Islet precursor cell (in vitro differentiated cells): ENCODE measurements around the gene C1orf226.

Experiments used
- DNase-seq: peaks from one replicate; pipeline ENCODE4 v3.0.0-alpha.2; 2018

C1orf226 gene

DNA sequence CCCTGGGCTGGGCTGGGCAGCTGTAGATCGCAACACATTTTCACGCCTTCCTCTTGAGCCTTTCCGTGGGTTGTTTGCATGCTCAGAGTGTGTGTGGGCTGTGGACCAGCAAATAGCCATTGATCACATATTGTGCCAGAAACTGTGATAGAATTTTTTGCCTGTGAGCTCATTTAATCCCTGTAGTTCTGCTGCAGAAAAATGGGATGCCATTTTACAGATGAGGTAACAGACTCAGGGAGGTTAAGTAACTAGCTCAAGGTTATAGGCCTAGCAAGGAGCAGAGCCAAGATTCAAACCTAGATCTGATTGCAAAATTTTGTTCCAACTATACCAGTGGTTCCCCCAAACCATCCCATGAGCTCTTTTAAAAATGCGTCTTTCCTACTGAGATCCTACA, 15.4 kb upstream of the C1orf226 start:
- DNase-seq = no peak

DNA sequence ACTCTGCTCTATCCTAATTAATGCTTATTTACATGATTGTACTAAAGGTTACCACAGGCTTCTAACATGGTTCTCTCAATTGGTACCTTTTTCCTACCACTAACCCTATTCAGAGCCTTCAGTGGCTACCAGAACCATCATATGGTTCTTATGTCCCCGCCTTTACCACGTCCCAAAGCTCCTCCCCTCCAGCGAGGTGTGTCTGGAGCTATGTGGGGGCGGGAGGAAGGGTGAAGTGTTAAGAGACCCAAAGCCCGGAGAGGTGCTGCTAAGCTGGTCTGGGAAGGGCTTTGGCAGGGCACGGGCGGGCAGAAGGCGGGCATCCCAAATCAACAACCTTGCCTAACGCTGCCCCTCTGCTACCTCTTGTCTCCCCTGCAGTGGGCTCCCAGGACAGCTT, 14.9 kb upstream of the C1orf226 start:
- DNase-seq = no peak

- no peak for DNase-seq
These were observed 14.5 kb upstream of the C1orf226 start for GRCh38 chr1:162367073-162367472.

DNA sequence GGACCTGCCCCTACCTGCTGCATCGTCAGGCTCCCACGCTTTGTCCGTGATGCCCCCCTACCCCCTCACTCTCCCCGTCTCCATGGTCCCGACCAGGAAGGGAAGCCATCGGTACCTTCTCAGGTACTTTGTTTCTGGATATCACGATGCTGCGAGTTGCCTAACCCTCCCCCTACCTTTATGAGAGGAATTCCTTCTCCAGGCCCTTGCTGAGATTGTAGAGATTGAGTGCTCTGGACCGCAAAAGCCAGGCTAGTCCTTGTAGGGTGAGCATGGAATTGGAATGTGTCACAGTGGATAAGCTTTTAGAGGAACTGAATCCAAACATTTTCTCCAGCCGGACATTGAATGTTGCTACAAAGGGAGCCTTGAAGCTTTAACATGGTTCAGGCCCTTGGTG, 13.8 kb upstream of the C1orf226 start:
- peak; percentile 77 for DNase-seq

GRCh38 chr1:162368451-162368850, 13.1 kb upstream of the C1orf226 start:
- no peak for DNase-seq

- no peak for DNase-seq
These were observed 12.0 kb upstream of the C1orf226 start for GRCh38 chr1:162369571-162369970.

GRCh38 chr1:162370161-162370560, 11.4 kb upstream of the C1orf226 start:
- DNase-seq = no peak

DNA sequence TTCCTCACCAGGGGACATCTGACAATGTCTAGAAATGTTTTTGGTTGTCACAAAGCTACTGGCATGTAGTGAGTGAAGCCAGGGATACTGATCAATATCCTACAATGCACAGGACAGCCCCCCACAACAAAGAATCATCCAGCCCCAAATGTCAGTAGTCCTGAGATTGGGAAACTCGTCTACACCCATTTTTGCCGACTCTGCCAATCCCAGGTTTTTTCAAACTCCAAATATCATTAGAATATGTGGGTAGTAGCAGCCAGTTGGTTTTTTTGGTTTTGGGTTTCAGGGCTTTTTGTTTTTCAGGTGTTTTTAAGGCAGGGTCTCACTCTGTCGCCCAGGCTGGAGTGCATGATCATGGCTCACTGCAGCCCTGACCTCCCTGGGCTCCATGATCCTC, 10.8 kb upstream of the C1orf226 start:
- no peak for DNase-seq

- peak; percentile 73 for DNase-seq
These were observed 9.9 kb upstream of the C1orf226 start for GRCh38 chr1:162371611-162372010.

DNA sequence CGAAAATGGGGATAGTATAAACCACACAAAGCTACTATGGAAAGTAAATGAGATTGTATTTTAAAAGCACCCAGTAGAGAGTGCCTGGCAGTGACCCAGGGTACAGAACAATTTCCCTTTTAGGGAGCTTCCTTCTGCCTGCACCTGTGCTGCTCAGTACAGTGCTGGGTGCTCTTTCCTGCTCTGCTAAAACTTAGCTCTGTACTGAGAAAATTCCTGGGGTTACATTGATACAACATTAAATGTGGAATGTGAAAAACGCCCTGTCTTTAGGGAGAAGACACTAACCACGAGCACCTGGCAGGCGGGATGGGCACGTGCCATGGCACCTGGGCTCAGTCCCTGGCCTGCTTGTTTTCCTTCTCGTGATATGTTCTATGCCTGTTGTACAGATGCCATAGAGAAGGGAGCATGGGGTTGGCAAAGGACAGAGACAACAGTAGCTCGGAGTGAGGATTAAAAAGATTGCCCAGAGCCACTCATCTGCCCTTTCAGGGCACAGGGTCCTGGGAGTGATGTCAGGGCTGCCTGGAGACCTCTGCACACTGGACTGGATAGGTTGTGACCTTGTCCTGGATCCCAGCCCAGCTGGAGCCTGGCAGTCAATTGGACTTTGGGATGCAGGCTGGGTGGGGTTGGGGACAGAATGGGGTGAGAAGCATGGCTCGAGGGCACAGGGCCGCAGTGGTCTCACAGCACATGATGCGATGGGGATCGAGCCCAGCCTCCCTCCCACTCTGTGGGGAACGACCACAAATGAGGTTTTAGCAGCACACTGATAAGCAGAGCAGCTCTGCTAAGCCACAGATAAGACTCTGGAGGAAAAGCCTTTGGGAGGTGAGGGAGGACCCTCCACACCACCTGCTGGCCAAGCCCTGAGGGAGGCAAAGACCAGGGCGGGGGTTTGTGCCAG, 9.1 kb upstream of the C1orf226 start:
- no peak for DNase-seq

DNA sequence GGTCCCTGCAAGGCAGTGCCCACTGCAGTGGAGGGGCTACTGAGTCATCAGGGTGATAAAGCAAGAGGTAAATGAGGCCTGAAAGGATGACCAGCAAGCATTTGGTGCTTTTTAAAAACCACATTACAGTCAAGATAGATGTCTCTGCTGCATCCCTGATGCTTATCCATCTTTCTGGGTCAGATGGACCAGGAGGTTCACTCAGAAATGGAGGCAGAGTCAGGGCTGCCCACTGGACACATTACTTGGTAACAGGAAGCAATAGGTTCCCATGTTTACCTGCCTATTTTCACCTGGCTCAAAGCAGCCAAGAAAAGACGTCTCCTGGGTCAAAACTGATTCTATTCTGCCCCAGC, 8.5 kb upstream of the C1orf226 start:
- DNase-seq = no peak

GRCh38 chr1:162373541-162374260, 7.8 kb upstream of the C1orf226 start:
- peak; percentile 93 for DNase-seq

DNA sequence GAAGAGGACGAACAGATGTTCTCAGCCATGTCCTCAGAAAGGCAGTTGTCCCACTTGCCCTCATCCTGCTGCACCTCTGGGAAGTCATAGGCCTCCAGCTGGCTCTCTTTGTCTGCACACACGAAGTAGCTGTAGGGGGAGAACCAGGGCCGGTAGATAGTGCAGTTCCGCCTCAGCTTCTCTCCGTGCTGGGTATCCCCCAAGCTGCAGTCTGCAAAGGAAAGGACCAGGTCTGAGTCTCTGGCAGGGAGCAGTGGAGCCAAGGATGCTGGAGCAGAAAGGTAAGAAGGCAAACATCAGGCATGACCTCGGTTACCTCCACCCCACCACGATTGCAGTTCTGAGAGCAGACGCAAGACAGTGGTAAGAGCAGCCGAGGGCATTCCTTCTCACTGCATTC, 7.1 kb upstream of the C1orf226 start:
- no peak for DNase-seq

- DNase-seq = no peak
These were observed 6.1 kb upstream of the C1orf226 start for GRCh38 chr1:162375463-162375862.

GRCh38 chr1:162376691-162377090, 4.8 kb upstream of the C1orf226 start, which contains the start of gene SPATA46:
SPATA46 (minus strand) TSS chr1:162376854; CDS start chr1:162376790, 64 bp downstream.
- no peak for DNase-seq

- peak; percentile 41 for DNase-seq
These were observed 1.3 kb upstream of the C1orf226 start for GRCh38 chr1:162380061-162380846.

DNA sequence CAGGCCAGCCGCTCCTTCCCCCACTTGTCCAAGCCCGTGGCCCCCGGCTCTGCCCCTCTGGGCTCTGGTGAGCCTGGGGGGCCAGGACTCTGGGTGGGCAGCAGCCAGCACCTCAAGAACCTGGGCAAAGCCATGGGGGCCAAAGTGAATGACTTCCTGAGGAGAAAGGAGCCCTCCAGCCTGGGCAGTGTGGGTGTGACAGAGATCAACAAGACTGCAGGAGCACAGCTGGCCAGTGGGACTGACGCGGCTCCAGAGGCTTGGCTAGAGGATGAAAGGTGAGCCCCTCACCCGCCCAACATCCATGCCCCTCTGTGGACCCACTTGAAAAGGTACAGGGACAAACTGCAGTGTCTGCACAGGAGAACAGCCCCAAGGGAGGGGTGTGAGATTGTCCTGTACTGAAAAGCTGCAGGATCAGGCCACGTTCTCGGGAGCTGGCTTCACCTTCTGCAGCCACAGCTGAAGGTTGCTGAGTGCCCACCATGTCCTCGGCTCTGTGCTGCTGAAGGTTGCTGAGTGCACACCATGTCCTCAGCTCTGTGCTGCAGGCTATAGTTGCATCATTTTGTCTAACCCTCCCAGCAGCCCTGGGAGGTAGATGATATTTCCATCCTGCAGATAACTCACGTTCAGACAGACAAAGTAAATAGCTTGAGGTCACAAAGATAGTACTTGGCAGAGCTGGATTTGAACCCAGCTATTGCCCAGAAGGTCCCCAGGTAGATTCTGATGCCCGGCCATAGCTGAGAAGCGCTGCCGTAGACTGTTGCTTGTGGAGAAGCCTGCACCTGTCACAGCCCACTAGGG, 618 bp downstream of the C1orf226 start:
- peak; percentile 35 for DNase-seq

DNA sequence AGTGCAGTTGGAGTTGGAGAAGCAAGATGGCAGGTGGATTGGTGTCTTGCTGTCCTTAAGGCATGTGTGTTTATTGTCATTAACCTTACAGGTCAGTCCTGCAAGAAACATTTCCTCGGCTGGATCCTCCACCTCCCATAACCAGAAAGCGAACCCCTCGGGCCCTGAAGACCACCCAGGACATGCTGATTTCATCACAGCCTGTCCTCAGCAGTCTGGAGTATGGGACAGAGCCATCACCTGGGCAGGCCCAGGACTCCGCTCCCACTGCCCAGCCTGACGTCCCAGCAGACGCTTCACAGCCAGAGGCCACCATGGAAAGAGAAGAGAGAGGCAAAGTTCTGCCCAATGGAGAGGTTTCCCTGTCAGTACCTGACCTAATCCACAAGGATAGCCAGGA, 1.6 kb downstream of the C1orf226 start:
- peak; percentile 21 for DNase-seq

- peak; percentile 16 for DNase-seq
These were observed 2.0 kb downstream of the C1orf226 start for GRCh38 chr1:162383516-162383915.

DNA sequence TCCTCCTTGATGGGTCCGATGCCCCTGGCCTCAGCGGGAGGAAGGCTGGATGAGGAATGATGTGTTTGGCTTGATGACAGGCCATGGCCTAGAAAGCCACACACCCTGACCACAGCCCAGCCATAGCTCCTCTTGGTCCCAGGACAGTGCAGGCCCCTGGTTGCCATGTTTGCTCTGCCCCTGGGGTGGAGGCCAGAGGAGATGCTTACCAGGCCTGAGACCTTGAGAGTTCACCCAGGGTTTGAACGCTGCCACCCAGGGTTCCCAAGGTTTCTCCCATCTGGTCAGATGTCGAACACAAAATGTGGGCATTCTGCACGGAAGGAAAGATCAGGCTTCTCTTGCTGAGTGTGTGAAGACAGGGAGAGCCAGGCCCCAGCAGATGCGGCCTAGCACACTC, 2.6 kb downstream of the C1orf226 start:
- peak; percentile 32 for DNase-seq

- DNase-seq = peak; percentile 35
These were observed 3.2 kb downstream of the C1orf226 start for GRCh38 chr1:162384601-162385279.

- DNase-seq = peak; percentile 23
These were observed 3.7 kb downstream of the C1orf226 start for GRCh38 chr1:162385280-162385623.
